Osteoblast (primary cell): ENCODE results near the gene COL25A1. TPM values are rescaled to one million over a fixed set of nuclear protein-coding genes. Genes with fewer than 3 reads are reported as not detected.

Experiments used
- DNase-seq: peaks from one replicate; pipeline ENCODE4 v3.0.0; 2011; ENCODE audit warnings: low spot score, mixed read lengths; ENCODE audit not compliant: insufficient read length; ENCODE audit errors: missing footprints
- H2AFZ ChIP-seq: 2 replicates; pipeline ENCODE4 v1.6.0; 2011; ENCODE audit warnings: mild to moderate bottlenecking, low read length
- H3K27ac ChIP-seq: 2 replicates; pipeline ENCODE4 v1.5.1; 2011; ENCODE audit warnings: mild to moderate bottlenecking, low read depth, low read length, moderate library complexity
- H3K27me3 ChIP-seq: 2 replicates; pipeline ENCODE4 v1.6.0; 2012; ENCODE audit warnings: mild to moderate bottlenecking, control low read depth, inconsistent platforms, low read length, moderate library complexity; ENCODE audit not compliant: insufficient read depth
- H3K36me3 ChIP-seq: 2 replicates; pipeline ENCODE4 v1.5.1; 2011; ENCODE audit warnings: mild to moderate bottlenecking, low read length, control low read depth, moderate library complexity; ENCODE audit not compliant: insufficient read depth
- H3K4me1 ChIP-seq: 2 replicates; pipeline ENCODE4 v1.5.1; 2011; ENCODE audit warnings: mild to moderate bottlenecking, low read length, control low read depth, moderate library complexity; ENCODE audit not compliant: insufficient read depth
- H3K4me2 ChIP-seq: 2 replicates; pipeline ENCODE4 v1.6.0; 2011; ENCODE audit warnings: mild to moderate bottlenecking, low read length; ENCODE audit not compliant: insufficient read depth
- H3K4me3 ChIP-seq: fragments of 200-600 bp; sonication (generic); 3 replicates; pipeline ENCODE4 v1.5.1; 2012; ENCODE audit warnings: mild to moderate bottlenecking, low read length, inconsistent platforms; ENCODE audit not compliant: insufficient read depth
- H3K79me2 ChIP-seq: 2 replicates; pipeline ENCODE4 v1.6.0; 2012; ENCODE audit warnings: mild to moderate bottlenecking, low read length, control low read depth, inconsistent platforms; ENCODE audit not compliant: insufficient read depth
- H3K9me3 ChIP-seq: 2 replicates; pipeline ENCODE4 v1.5.1; 2011; ENCODE audit warnings: low read depth, low read length, control low read depth
- H4K20me1 ChIP-seq: 2 replicates; pipeline ENCODE4 v1.6.0; 2012; ENCODE audit warnings: mild to moderate bottlenecking, low read length, control low read depth; ENCODE audit not compliant: insufficient read depth
- CTCF ChIP-seq: IDR thresholded peaks from 2 replicates; pipeline ENCODE4 v1.5.1; 2011; ENCODE audit warnings: mild to moderate bottlenecking, low read depth, low read length, moderate library complexity; ENCODE audit errors: extremely low read depth
- total RNA-seq: library from RNA; depleted of rRNA; stranded (reverse); fragments of >200 nt; gene quantifications from 2 replicates; pipeline ENCODE4 v1.2.3, GENCODE V29; 2012

The COL25A1 gene
- total RNA-seq, 1 donor = 1.4 TPM

DNA sequence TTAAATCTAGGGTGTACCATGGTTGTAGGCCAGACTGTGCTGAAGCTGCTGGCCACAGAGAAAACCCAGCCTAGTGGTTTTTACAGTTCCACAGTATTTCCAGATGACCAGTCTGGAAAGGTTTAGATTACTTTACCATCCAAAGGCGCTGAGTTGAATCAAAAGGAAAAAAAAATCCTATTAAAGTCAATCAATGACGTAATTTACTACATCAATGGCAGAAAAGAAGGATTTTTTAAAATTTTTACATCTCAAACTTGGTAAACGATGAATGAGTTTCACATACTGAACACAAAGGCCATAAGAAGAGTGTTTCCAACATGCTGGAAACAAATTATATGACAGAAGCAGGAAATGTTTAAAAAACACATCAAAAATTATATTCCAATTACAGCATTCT, 409.0 kb downstream of the COL25A1 start:
- Histone ChIP-seq H2AFZ (no peak overlapping the region), H3K27ac (no peak overlapping the region), H3K4me1 (no peaks in the 10 kb centered on the region), H3K4me2 (no peak overlapping the region), H3K79me2 (no peaks in the 10 kb centered on the region), H4K20me1 (no peaks in the 10 kb centered on the region), H3K9me3 (no peaks in the 10 kb centered on the region), H3K4me3 (no peak overlapping the region), H3K36me3 (no peaks in the 10 kb centered on the region), H3K27me3 (no peaks in the 10 kb centered on the region)
- no peak for TF ChIP-seq CTCF
- DNase-seq = no peak

GRCh38 chr4:108891896-108892590, 410.4 kb downstream of the COL25A1 start:
- Histone ChIP-seq H3K9me3 (no peaks in the 10 kb centered on the region), H3K27me3 (no peaks in the 10 kb centered on the region), H4K20me1 (no peaks in the 10 kb centered on the region), H3K4me2 (no peak overlapping the region), H3K79me2 (no peaks in the 10 kb centered on the region), H3K27ac (no peak overlapping the region), H3K36me3 (no peaks in the 10 kb centered on the region), H2AFZ (no peak overlapping the region), H3K4me3 (no peak overlapping the region), H3K4me1 (no peaks in the 10 kb centered on the region)
- DNase-seq = peak; percentile 13
- TF ChIP-seq CTCF = no peak

GRCh38 chr4:108890484-108890881, 412.0 kb downstream of the COL25A1 start:
- H3K4me2 ChIP-seq = no peak overlapping the region
- no peak overlapping the region for H3K27ac ChIP-seq
- H3K9me3 ChIP-seq = no peaks in the 10 kb centered on the region
- no peaks in the 10 kb centered on the region for H3K36me3 ChIP-seq
- no peaks in the 10 kb centered on the region for H3K27me3 ChIP-seq
- H3K79me2 ChIP-seq = no peaks in the 10 kb centered on the region
- H2AFZ ChIP-seq = no peak overlapping the region
- H3K4me3 ChIP-seq = no peak overlapping the region
- no peak for DNase-seq
- H3K4me1 ChIP-seq = peaks cover 8% of the 10 kb centered on the region
- no peak for TF ChIP-seq CTCF
- no peaks in the 10 kb centered on the region for H4K20me1 ChIP-seq

DNA sequence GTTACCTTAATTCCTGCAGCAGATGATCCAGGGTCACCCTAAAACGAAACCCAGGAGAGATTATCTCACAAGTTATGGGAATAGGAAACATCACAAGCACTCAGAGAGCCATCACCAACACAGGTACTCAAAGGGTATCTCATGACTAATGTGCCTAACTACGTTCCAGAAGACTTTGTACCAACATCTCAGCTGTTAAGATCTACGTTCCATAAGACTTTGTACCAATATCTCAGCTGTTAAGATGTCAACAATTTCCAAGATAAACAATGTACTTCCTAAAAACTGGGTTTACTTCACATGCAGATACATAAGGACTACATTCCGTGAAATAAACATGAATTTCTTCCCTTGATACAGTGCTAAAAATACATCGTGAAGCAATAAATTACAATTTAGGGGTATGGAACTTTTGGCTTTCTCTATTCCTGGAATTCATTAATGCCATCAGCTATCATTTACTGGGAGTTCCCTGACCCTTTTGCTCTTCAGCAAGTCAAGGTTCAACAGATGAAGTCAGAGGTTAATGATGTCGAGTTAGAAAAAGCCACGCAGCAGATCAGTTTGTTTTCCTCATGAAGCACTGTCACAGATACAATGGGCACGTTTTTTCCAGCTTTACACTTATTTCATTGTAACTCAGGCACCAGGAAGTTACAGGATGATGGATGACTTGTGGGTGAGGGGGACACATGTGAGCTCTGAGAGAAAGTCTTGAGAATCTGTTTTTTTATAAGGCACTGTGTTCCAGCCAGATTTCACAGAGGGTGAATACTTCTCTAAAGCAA, 412.6 kb downstream of the COL25A1 start:
- Histone ChIP-seq H3K4me1 (peaks cover 14% of the 10 kb centered on the region), H2AFZ (no peak overlapping the region), H4K20me1 (no peaks in the 10 kb centered on the region), H3K27ac (no peak overlapping the region), H3K79me2 (no peaks in the 10 kb centered on the region), H3K36me3 (no peaks in the 10 kb centered on the region), H3K27me3 (no peaks in the 10 kb centered on the region), H3K4me3 (no peak overlapping the region), H3K4me2 (no peak overlapping the region), H3K9me3 (no peaks in the 10 kb centered on the region)
- DNase-seq = no peak
- TF ChIP-seq CTCF = no peak
